ENCODE results near the gene KCNT1.

KCNT1 gene

DNA sequence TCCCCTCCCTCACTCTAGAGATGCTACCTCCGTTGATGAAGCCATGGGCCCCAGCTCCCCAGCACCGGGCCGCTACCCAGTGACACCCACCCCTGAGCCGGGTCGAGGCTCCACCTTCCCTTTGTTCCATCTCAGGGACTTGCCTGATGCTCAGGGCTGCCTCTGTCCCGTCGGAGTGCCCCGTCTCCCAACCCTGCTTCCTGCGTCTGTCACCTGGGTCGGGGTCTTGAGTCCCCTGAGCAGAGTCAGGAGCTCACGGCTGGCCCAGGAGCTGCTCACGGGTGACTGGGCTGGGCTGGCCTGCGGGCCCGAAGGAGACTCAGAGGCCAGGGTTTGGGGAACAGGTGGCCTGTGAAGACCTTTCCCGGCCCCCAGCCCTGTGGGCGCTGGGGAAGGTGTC, 85.3 kb downstream of the KCNT1 start:
- no peak for DNase-seq

DNA sequence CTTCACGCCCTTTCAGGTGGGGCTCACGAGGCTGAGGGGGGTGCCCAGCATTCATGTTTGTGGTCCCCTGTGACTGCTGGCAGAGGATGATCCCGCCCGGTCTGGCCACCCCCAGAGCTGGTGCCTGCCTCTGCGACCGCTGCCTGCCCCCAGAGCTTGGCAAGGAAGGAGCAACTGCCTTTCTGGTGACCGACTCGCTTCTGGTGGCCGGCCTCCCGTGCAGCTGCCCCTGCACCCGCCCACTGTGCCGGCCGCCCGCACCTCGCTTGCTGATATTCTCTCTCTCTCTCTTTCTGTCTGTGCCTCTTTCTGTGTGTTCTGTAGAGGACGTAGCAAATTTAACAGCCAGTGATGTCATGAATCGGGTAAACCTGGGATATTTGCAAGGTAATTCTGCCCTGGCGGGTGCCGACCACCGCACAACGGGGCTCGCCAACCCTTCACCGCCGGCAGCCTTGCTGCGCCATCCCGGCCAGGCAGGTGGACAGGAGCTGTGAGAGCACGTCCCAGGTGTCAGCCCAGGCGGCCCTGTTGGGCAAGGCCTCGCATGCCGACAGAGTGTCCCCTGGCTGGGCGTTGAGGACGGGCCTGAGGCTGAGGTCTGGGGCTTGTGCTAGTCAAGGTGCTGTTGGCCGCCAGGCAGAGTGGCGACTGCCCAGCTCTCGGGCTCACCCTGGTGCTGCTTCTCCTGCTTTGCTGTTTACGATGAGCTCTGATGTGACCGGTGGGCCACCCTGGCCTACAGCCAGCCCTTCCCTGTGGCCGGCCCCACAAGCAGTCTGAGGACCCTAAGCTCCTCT, 86.0 kb downstream of the KCNT1 start:
- no peak for DNase-seq

DNA sequence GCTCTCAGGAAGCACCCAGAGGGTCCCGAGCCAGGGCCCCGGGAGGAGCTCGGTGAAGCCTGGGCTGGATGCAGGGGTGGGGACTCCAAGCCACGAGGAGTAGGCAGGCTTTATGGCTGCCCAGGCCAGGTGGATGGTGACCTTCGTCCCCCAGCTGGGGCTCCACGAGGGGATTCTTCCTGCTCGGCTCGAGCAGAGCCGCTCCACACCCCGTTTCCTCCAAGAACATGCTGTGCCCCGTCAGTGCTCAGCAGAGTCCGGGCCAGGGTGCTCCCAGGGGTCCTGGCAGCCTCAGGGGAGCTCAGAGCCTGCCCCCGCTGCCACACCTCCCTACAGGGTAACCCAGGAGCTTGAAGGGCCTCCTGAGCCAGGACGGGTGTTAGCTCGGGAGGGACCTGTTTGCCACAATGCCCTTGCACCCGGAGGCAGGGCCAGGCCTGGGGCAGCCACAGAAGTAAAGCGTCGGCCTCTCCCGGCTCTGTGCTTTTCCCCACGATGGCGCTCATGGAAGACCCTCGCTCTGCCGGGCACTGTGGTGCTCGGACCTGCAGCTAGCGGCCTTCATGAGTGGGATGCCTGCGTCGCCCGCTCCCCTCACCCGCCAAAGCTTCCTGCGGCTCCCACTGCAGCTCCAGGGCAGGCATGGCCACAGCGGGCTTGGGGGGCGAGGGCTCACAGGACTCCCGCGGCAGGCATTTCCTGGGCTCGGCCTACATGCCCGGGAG, 86.8 kb downstream of the KCNT1 start:
- DNase-seq: no peak

DNA sequence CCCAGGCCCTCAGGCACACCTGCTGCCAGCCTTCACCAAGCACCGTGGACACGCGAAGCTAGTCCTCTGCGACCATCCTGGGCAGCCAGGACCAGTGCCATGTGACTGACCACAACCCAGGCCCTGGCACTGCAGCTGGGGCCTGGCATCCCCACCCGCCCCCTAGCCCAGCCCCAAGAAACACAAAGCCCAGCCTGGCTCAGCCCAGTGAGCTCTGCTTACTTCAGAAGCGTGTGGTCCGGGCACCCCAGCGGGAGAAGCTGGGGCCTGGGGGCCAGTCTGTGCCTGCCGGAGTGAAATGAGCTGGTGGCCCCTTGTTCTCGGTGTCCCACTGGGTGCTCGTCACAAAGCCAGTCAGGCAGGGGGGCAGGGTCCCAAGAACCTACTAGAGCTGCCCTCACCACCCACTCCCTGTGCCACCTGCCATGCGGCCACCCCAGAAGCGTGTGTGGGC, 87.9 kb downstream of the KCNT1 start:
- DNase-seq: no peak

DNA sequence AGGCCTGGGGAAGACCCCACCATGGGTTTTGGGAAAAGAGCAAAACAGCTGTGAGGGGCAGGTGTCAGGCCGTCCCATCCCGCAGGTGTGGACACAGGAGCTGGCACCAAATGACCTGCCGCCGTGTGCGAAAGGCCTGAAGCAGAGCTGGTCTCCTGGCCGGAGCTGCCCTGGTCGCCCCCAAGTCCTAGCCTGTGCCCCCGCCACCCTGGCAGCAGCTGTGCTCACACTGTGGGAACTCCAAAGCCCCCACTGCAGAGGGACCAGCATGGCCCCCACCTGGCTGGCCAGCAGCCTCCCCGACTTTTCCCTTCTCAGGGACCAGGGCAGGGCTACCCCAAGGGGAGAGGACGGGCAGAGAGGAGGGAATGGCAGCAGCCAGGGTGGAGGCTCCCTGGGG, 88.4 kb downstream of the KCNT1 start:
- no peak for DNase-seq

DNA sequence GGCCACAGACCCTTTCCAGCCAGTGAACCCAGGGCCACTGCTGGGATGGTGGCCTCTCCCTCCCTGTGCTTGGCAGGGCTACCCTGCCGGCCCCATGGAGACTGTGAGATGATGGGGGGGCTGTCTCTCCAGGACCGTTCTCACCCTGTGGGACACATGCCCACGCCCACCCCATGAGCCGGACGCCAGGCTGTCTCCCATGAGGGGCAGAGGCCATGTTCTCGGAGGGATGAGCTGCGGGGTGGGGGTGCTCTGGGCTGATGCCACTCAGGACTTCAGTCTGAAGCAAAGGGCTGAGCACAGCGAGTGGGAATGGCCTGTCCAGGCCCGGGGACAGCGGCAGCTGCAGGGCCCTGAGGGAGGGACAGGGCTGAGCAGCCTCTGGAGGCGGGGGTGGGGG, 88.9 kb downstream of the KCNT1 start:
- no peak for DNase-seq

DNA sequence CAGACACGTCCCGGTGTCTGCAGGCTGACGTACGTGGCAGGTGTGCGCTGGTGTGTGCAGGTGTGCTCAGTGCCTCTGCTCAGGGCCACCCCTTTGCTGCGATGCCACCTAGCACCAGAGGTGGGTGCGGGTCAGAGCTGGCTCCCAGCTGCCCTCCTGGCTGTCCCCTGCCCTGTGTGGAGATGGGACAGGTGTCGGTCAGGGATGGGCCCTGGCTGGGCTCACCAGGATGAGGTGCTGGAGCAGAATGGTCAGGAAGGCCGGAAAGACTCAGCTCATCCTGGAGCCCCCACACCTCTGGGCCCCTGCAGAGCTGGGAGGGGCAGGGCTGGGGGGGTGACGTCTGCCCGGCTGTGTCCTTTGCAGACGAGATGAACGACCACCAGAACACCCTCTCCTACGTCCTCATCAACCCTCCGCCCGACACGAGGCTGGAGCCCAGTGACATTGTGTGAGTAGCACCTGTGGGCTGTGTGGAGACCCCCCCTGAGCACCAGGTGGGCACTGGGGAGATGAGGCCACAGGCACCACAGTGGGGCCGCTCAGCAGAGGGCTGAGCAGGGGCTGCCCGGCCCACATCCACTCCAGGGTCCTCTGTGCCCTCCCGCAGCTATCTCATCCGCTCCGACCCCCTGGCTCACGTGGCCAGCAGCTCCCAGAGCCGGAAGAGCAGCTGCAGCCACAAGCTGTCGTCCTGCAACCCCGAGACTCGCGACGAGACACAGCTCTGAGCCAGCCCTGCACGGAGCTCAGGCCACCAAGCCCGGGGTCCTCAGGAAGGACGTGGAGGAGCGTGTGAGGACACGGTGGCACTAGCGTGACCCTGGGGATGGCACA, 89.7 kb downstream of the KCNT1 start:
- DNase-seq: no peak

DNA sequence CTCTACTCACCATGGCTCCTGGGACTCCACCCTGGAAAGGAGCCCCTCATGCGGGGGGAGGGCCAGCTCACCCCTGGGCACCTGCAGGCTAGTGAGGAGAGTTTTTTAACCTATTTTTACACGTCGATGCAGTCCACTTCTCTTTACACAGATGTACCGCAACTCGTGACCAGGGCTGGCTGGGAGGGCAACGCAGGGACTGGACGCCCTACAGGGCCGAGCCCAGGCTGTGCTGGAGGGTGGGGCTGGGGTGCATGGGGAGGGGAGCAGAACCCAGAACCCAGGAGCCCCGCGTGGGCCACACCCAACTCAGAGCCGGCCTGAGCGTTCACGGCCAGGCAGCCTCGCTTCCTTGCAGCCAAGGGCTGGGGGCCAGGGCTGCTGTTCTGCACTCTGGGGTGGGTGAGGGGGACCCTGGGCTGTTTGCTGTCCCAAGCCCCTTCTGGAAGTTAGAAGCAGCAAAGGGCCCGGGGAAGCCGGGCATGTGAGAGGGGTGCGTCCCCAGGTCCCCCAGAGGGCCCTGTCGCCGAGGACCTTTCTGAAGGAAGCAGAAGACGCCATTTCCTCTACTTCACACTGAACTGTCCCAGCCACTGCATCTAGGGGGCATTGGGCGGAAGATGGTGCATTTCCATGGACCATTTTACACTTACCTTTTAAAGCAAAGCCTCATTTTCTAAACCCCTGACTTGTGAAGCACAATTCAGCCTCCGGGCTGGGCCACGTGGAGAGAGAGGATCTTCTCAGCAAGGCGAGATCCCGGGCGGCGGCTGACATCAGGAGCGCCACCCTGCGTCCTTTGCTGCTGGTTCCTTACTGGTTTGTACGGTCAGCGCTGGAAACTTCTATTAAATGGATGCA, 90.5 kb downstream of the KCNT1 start:
- DNase-seq: no peak

DNA sequence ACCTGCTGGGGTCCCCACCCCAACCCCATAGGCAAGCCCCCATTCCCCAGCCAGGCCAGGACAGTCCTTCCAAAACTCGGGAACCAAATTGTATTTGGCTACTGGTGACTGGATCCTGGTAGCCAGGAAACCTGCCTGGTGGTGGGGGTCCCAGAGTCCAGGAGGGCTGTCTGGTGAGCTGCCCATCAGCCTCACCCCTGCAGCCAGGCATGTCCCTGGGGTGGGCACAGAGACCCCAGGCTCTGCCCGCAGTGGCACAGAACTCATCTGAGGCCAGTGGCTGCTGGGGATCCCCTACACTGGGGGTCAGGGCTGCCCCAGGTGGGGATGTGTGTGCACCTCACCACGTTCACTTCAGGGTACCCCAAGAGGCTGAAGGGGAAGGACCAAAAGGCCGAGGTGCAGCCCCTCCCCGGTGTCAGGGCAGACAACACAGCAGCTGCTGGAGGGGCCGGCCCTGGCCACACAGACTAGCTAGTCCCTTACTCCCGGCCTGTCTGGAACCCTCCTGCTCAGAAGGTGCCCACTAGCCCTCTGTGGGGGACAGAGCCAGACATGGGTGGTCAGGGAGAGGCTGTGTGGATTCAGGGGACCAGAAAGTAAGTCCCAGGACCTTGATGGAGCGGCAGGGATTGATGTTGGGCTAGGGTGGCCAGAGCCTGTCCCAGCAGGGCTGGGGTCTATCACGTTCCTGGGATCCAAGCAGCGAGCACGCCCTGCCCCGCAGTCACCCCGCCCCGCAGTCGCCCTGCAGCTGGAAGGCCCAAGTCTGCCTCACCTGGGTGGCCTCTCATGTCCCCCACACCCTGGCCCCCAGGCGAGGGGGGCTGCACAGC, 91.5 kb downstream of the KCNT1 start:
- no peak for DNase-seq

DNA sequence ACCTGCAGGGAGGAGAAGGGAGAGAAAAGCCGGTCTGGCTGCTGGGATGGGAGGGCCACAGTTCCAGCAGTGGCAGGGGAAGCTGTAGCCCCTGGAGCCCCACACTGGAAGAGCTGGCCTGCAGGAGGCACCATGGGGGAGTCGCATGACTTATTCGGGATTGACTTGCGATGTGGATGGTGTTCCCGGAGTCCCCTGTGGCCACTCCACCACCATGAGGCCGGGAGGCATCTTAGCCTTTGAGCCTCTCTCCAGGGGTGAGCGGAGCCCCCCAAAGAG, 92.0 kb downstream of the KCNT1 start:
- DNase-seq: no peak

DNA sequence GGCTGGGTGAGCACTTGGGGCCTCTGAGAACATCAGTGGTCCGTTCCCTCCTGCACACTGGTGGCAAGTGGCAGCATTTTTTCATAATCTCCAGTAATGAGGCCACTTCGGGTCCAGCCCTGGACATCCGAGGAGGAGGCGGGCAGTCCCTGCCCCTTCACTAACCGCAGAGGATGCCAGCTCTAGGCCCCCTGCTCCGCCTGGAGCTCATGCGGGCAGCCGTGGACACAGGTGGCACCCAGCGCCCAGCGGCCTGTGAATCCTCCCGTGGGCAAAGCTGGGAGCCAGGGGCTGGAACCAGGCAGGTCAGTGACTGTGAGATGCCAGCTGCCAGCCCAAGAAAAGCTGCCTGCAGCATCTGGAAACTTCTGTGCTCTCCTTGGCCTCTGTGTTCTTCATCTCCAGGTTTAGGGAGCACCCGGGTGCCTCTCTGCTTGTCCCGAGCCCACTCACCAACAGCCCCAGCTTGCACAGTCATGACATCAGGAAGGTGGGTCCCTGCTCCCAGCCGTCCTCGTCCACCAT, 92.4 kb downstream of the KCNT1 start:
- no peak for DNase-seq

DNA sequence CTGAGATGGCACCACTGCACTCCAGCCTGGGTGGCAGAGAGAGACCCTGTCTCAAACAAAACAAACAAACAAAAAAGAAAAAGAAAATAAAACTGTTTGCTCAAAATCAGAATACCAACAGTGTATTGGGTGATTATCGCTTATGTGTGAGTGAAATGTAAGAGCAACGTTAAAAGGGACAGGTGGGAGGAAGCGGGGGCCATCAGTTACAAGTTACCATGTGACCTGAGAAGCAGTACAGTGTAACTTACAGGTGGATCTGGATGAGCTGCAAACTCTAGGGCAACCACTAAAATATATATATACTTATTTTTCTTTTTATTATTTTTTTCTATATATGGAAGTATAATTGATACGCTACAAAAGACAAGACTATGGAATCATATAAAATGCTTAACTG, 93.4 kb downstream of the KCNT1 start:
- no peak for DNase-seq

DNA sequence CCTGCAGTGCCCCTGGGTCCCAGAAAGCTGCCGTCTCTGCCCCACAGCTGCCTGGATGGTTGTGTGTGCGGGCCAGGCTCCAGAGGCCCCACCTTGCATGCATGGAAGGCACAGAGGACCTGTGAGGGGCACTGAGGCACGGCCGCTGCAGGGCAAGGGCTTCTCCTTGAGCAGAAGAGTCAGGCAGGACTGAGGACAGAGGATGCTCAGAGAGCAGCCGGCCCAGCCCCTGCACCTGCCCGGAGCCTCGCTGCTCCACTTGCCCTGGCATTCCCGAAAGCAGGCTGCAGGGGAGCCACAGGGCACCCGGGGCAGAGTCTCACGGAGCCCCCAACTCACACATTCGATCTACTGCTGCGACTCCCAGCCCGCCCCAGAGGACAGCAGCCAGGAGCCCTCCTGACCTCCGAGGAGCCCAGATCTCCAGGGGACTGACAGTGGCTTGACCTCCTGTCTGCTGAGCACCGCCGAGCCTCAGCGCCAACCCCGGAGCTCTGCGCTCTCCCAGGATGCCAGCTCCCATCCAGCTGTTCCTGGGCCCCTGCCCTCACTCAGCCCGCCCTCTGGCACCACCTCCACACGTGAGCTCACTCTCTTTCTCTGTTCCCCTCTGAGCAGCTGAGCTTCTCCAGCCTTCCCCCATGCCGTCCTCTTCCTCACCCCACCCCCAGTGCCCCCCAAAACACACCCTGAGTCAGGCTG, 95.0 kb downstream of the KCNT1 start:
- no peak for DNase-seq

DNA sequence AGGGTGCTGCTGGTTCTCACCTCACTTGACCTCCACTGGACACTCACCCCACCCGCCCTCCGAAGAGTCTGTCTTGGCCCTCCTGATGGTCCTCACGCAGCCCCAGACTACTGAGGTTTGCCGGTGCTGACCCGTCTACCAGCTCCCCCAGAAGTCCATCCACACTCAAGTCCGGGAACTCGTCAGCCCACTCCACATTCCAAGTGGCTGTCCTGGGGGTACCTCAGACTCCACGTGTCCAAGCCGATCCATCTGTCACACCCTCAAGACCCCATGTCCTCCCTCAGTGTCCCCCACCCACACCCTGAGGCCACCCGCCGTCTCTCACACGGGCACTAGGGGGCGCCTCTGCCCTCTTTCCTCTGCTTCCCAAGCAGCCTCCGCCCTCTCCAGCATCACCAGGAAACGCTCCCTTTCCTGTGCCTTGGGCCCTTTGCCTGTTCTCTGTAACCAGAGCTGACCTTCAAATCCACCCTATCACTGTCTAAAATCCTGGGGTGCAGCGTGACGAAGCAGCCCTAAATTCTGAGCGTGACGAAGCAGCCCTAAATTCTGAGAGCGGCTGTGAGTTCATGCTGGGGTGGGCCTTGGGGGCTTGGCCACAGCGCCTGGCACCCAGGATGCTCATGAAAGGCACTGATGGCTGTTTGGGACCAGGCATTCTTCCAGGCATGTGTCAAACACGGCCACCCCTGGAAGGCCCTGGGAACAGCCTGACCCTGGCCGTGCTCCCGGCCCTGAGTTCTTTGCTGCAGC, 95.7 kb downstream of the KCNT1 start:
- DNase-seq: peak; percentile 41

DNA sequence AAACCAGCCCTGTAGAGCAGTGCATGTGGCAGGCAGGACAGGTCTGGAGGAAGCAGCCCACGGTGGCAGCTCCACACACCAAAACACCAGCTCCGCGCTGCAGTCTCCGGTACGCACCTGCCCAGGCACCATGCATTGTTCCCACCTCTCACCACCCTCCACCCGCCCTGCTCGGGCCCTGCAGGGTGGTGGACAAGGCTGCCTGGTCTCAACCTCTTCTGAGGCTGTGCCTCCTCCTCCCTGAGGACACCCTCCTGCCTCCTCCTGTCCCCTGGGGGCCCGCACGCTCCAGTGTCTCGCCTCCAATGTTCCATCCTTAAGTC, 96.2 kb downstream of the KCNT1 start:
- DNase-seq: no peak

DNA sequence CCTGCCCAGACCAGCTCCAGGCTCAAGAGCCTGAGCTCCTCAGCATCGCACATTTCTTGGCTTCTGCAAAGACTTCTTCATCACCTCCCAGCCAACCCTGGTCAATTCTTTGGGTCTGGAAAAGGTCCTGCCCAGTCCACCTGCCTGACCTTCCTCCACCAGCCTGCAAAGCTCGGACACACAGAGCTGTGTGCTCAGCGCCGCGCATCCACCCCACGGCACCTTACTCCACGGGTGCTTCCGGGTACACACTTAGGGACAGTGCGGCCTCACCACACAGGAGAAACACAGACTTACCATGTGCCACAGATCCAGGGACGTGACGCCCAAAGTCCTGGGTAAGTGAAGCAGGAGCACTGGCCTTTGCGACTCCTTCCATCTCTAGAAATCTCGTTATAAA, 97.3 kb downstream of the KCNT1 start:
- DNase-seq: no peak

DNA sequence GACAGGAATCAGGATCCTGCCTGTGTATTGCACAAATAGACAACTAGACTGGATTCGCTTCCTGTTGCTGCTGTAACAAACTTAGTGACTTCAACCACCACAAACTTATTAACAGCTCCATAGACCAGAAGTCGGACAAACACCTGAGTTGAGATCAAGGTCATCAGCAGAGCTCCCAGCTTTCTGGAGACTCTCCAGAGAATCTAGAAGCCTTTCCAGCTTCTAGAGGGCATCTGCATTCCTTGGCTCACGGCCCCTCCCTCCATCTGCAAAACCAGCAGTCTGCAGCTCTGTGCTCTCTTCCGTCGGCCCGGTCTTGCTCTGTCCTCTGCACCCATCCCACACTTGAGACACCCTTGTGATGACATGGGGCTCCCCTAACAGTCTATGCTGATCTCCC, 99.1 kb downstream of the KCNT1 start:
- no peak for DNase-seq

DNA sequence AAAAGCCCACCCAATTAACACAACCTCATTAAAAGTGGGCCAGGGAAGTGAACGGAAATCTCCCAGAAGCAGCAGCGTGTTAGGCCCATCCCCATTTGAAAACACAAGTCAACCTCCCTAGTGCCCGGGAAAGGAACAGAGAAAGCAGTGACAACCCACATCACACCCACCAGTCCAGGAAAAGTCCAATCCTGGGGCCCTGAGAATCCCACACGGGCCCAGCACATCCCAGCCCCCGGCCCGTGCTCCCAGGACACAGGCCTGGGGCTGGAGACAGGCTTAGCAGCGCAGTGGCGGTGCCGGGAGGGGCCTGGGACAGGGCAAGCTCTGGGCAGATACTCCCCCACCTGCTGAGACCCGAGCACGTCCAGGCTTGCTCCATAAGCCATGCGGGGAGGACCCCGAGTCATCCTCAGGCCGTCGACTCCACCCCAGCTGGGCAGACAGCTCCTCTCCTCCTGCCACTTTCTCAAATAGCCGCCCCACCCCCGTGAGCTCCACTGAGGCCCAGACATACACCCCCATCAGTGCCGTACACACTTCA, 101.0 kb downstream of the KCNT1 start:
- DNase-seq: no peak

DNA sequence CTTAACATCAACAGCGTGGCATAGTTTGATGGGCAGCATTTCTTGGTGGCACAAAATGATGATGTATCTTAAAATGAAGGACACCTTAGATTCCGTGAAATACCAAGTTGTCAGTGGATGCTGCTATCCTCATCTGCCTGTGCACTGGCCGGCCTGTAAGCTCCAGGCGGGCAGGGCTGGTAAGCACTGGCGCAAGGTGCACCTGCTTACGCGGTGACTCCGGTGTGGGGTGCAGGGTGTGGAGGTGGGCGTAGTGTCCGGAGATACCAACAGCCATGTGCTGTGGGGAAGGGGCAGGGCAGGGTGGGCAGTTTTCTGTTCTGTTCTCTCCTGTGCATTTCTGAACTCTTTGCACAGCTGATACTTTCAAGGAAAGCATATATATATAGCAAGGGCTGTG, 101.5 kb downstream of the KCNT1 start:
- DNase-seq: no peak

Measured in activated CD4-positive, alpha-beta T cell treated with anti-CD3 and anti-CD28 coated beads, Interleukin-10, Interleukin-2, amounts not matched to agents 100 ng/mL and 50 ng/mL, durations not matched to agents 16 hours and 8 hours (primary cell).